ENCODE data around the gene LMX1A.

Gene LMX1A

GRCh38 chr1:165241321-165241720, 115.2 kb downstream of the LMX1A start:
- ATAC-seq = no peak

GRCh38 chr1:165240492-165240891, 116.0 kb downstream of the LMX1A start:
- TF ChIP-seq GLIS3 (CRISPR knock-in tag; IDR thresholded peaks at IDR 0.05) = no peak
- TF ChIP-seq ARNTL (CRISPR knock-in tag; IDR thresholded peaks at IDR 0.05; ENCODE audit: borderline replicate concordance, low read depth) = no peak
- TF ChIP-seq CREB5 (CRISPR knock-in tag; IDR thresholded peaks at IDR 0.05; ENCODE audit: low read depth) = no peak
- TF ChIP-seq ISL1 (CRISPR knock-in tag; IDR thresholded peaks at IDR 0.05) = no peak
- TF ChIP-seq ZNF70 (CRISPR knock-in tag; IDR thresholded peaks at IDR 0.05) = no peak
- TF ChIP-seq ZNF565 (CRISPR knock-in tag; conservative IDR thresholded peaks at IDR 0.05; ENCODE audit: low read depth) = no peak
- no peak for TF ChIP-seq ZNF8 (CRISPR knock-in tag; IDR thresholded peaks at IDR 0.05)
- TF ChIP-seq CSRNP3 (CRISPR knock-in tag; IDR thresholded peaks at IDR 0.05) = no peak
- no peak for TF ChIP-seq TCF4 (CRISPR knock-in tag; IDR thresholded peaks at IDR 0.05; ENCODE audit: borderline replicate concordance)
- no peak for TF ChIP-seq PPARA (CRISPR knock-in tag; IDR thresholded peaks at IDR 0.05; ENCODE audit: borderline replicate concordance)
- no peak for TF ChIP-seq OSR1 (CRISPR knock-in tag; IDR thresholded peaks at IDR 0.05)
- no peak for TF ChIP-seq ZFP3 (CRISPR knock-in tag; IDR thresholded peaks at IDR 0.05)
- no peak for TF ChIP-seq PATZ1 (CRISPR knock-in tag; IDR thresholded peaks at IDR 0.05; ENCODE audit: borderline replicate concordance)
- no peak for TF ChIP-seq ESRRG (CRISPR knock-in tag; IDR thresholded peaks at IDR 0.05)
- TF ChIP-seq CSDC2 (CRISPR knock-in tag; IDR thresholded peaks at IDR 0.05) = no peak
- no peak for TF ChIP-seq ZFP30 (CRISPR knock-in tag; IDR thresholded peaks at IDR 0.05)
- TF ChIP-seq SNAI2 (CRISPR knock-in tag; IDR thresholded peaks at IDR 0.05) = no peak
- TF ChIP-seq TOX (CRISPR knock-in tag; IDR thresholded peaks at IDR 0.05; ENCODE audit: borderline replicate concordance) = no peak

More at GRCh38 chr1:165241321-165241720, 115.2 kb downstream of the LMX1A start:
- TF ChIP-seq CSDC2 (CRISPR knock-in tag; IDR thresholded peaks at IDR 0.05) = no peak
- no peak for TF ChIP-seq ZNF8 (CRISPR knock-in tag; IDR thresholded peaks at IDR 0.05)
- TF ChIP-seq PPARA (CRISPR knock-in tag; IDR thresholded peaks at IDR 0.05; ENCODE audit: borderline replicate concordance) = no peak
- TF ChIP-seq RARB (CRISPR knock-in tag; IDR thresholded peaks at IDR 0.05) = no peak
- no peak for TF ChIP-seq TCF4 (CRISPR knock-in tag; IDR thresholded peaks at IDR 0.05; ENCODE audit: borderline replicate concordance)
- no peak for TF ChIP-seq ZNF565 (CRISPR knock-in tag; conservative IDR thresholded peaks at IDR 0.05; ENCODE audit: low read depth)
- TF ChIP-seq ARNTL (CRISPR knock-in tag; IDR thresholded peaks at IDR 0.05; ENCODE audit: borderline replicate concordance, low read depth) = no peak
- TF ChIP-seq CREB5 (CRISPR knock-in tag; IDR thresholded peaks at IDR 0.05; ENCODE audit: low read depth) = no peak
- no peak for TF ChIP-seq GLIS3 (CRISPR knock-in tag; IDR thresholded peaks at IDR 0.05)
- TF ChIP-seq ZFP3 (CRISPR knock-in tag; IDR thresholded peaks at IDR 0.05) = no peak
- TF ChIP-seq POU6F1 (CRISPR knock-in tag; IDR thresholded peaks at IDR 0.05; ENCODE audit: borderline replicate concordance, low read depth) = no peak
- no peak for TF ChIP-seq SNAI2 (CRISPR knock-in tag; IDR thresholded peaks at IDR 0.05)
- TF ChIP-seq PATZ1 (CRISPR knock-in tag; IDR thresholded peaks at IDR 0.05; ENCODE audit: borderline replicate concordance) = no peak
- TF ChIP-seq ISL1 (CRISPR knock-in tag; IDR thresholded peaks at IDR 0.05) = no peak
- TF ChIP-seq OSR1 (CRISPR knock-in tag; IDR thresholded peaks at IDR 0.05) = no peak
- TF ChIP-seq ZNF70 (CRISPR knock-in tag; IDR thresholded peaks at IDR 0.05) = no peak
- no peak for TF ChIP-seq ESRRG (CRISPR knock-in tag; IDR thresholded peaks at IDR 0.05)
- TF ChIP-seq BACH2 (CRISPR knock-in tag; IDR thresholded peaks at IDR 0.05; ENCODE audit: borderline replicate concordance) = no peak
- TF ChIP-seq TOX (CRISPR knock-in tag; IDR thresholded peaks at IDR 0.05; ENCODE audit: borderline replicate concordance) = no peak
- no peak for TF ChIP-seq ZC3H10 (CRISPR knock-in tag; IDR thresholded peaks at IDR 0.05)

More at GRCh38 chr1:165240492-165240891, 116.0 kb downstream of the LMX1A start:
- ATAC-seq = no peak
